GM18951 (cell line): ENCODE results near the gene FAM53A.

Experiments used
- POLR2A ChIP-seq: IDR thresholded peaks from 4 replicates; pipeline ENCODE4 v1.6.1; 2011; ENCODE audit warnings: mild to moderate bottlenecking; ENCODE audit not compliant: insufficient read length, insufficient read depth; ENCODE audit errors: extremely low read depth
- in situ Hi-C: fragments of 300-500 bp; cut with MboI; formaldehyde crosslinking; loops from one replicate; pipeline ENCODE4 v1.12.0; 2022; ENCODE audit warnings: low sequenced_read_pairs, mixed read lengths, inconsistent platforms; ENCODE audit not compliant: unreplicated experiment

The FAM53A gene

DNA sequence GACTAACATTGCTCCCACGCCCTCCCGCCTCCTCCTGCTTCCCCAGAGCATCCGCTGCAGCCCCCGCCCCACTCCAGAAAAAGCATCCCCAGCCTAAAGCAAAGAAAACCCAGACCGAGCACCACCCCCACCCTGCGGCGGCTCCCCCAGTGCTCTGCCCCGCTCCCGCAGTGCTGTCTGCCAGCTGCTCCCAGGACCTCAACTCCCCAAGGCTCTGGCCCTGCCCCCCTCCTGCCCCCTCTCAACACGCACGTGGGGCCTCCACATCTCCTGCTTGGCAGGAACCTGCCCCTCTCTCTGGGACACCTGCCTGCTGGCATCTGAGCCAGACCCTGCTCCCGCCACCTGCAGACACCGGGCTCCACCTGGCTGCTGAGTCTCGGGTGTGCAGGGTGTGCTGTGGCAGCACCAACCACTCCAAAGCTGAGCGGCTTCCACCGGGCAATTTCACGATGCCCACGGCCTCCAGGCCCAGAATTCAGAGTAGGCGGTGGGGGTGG is 79.4 kb downstream of the FAM53A start:
- TF ChIP-seq POLR2A = no peak
- in situ Hi-C loops = no loop called here

DNA sequence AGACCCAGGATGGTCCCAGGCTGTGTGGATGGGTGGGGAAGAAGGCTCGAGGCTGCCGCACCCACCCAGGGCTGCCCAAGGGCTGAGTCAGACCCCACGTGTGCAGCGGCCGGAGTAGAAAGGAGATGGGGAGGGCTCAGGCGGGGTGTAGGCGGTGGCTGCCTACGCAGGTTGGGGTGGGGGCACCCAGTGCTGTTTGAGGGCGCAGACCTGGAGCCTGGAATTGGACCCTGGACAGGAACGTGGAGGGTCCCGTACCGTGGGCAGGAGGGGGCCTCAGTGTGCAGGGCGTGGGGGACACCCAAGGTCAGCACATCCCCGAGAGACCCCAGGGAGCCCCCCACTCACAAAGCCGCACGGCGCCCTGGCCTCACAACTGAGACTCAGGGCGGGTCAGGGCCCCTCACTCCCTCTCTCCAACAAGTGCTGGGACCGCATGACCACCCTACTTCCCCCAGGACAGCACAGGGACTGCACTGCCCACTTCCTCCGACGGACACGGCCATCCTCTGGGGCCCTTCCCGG is 79.9 kb downstream of the FAM53A start:
- TF ChIP-seq POLR2A = no peak
- in situ Hi-C loops = no loop called here

DNA sequence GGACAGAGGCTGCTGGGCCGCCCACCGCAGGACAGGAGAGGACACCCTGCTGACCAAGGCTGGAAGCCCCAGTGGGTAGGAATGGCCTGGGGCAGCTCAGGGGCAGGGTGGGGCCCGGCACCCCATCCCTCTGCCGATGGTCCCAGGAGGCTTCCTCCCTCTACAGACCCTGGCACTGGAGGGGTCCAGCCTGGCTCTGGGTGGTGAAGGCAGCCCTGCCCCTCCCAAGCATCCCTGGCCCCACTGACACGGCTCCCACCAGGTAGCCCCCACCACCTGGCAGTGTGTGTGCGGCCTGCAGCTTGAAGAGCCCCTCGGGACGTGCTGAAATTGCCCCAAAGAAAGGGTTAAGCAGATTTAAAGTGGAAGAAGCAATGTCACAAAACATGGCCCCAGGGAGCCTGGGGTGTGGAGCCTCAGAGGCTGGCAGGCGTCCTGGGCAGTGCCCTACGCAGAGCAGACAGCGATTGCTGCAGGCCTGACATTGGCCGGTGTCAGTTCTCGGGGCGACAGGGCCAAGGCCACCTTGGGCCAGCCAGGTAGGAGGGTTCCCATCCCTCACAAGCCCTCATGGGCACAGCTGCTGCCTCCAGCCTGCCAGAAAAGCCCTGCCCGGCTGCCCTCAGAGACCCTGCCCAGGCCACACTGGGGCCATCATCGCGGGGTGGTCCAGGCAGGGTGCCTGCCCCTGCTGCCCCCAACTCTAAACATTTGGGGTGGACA is 80.5 kb downstream of the FAM53A start:
- in situ Hi-C loops = no loop called here
- no peak for TF ChIP-seq POLR2A

DNA sequence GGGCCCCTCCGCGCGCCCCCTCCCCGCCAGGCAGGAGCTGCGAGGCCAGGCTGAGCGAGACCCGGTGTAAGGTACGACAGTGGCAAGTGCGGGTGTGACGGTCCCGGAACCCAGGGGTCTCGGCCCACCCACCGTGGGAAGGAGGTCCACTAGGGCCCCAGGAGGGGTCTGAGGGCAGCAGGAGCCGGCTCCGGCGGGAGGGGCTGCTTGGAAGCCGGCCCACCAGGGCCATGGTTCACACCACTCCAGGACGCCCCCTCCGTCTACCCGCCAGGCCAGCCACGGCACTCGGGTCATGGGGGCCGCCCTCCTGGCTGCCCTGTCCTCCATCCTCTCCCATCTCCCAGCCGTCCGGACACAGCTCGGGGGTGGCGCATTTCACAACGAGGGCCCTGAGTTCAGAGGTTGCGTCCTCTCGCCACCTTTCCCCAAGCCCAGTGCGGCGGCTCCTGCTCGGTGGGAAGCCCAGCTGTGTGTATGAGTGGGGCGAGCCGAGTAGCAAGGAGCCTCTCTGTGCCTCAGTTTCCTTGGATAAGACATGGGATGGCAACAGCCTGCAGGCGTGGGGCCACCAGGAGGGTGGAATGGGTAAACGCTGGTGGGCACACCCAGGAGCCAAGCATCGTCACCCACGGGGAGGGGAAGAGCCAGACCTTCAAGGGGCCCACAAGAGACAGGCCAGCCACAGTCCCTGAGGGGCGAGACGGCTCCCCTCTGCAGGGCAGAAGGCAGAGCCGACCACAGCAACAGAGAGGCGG is 81.3 kb downstream of the FAM53A start:
- in situ Hi-C loops = no loop called here
- TF ChIP-seq POLR2A = no peak

DNA sequence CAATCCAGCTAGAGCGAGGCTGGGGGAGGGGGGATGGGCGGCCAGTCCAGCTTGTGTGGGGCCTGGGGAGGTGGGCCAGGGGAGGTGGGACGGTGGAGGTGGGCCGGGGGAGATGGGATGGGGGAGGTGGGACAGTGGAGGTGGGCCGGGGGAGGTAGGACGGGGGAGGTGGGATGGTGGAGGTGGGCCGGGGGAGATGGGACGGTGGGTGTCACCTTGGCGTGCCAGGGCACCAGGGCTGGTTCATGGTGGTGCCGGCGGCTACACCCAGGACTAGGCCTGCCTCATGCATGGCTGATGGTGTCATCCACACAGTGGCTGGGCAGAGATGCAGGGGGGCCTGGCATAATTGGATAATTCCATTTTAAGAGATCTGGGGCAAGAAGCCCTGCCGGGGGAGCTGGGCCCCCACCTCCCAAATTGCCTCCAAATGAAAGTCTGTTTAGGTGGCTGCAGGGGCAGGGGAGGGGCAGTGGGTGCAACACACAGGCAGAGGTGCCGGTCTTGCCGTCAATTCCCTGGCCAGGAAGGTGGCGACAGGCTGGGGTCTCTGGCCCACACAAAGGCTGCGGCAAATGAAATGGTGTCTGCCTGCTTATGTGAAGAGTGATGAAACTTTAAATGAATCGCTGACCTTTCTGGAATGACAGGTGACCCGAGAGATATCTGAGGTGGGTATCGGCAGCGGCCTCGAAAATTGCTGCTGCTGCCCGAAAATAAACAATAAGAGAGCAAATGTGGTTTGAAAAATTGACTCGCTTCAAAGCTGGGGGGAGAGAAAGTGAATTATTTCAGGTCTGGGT is 82.1 kb downstream of the FAM53A start:
- no peak for TF ChIP-seq POLR2A
- in situ Hi-C loops = no loop called here

DNA sequence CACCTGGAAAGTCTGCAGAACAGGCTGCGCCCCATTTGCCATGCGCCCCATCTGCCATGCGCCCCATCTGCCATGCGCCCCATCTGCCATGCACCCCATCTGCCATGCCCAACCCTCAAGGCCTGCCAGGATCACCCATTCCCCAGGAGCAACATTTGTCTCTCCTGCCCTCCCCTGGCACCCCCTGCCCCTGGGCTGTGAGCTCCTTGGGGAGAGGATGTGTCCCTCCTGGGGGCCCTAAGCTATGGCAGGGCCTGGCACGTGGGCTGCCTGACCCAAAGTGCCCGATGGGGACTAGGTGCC is 82.6 kb downstream of the FAM53A start:
- no peak for TF ChIP-seq POLR2A
- in situ Hi-C loops = no loop called here

DNA sequence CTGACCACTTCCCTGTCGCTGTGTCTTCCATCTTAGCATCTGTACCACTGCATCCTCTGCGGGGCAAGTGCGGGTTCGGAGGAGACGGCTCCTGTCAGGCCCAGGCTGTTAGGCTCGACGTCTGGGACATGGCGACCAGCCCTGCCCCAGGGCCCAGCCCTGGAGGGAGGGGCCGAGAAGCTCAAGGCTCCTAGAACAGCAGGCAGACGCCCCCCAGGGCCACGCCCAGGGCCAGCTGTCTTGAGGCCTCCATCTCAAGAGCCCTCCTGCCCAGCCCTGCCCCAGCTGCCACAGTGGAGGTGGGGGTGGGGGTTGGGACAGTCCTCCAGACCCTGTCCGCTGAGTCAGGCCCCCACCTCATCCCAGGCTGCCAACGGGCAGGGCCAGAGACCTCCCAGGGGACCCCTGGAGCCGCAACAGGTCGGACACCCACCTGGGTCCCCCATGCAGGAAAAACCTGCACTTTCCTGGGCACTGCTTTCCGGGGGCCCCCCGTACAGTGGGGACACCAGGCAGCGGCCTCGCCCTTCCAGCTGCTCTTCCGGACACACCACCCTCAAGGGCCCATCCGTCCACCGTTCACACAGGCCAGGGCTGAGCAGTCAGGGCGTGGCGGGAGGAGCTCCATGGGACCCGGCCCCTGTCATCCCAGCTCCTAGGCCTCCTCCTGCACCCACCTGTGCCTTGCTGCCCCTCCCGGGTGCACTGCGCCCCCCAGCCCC is 83.1 kb downstream of the FAM53A start:
- TF ChIP-seq POLR2A = no peak
- in situ Hi-C loops = no loop called here

DNA sequence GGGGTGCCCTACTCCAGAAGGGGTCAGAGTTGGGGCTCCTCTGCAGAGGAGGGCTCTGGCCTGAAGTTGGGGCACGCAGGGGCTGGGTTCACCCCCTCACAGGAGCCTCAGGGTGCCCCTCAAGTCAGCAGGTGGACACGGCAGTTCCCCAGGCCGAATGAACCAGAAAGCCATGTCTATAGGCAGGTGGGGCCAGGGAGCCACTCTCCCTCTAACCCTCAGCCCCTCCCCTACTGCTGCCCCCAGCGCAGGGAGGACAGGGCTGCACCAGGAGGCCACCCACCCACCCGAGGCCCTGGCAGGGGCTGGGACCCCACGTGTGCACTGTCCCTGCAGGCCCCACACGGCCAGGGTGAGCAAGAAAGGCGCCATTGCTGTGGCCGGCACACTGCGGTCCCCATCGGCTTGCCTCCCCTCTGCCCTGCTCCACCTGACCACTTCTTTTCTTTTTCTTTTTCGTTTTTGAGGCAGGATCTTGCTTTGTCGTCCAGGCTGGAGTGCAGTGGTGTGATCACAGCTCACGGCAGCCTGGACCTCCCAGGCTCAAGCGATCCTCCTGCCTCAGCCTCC is 83.8 kb downstream of the FAM53A start:
- TF ChIP-seq POLR2A = no peak
- in situ Hi-C loops = no loop called here

DNA sequence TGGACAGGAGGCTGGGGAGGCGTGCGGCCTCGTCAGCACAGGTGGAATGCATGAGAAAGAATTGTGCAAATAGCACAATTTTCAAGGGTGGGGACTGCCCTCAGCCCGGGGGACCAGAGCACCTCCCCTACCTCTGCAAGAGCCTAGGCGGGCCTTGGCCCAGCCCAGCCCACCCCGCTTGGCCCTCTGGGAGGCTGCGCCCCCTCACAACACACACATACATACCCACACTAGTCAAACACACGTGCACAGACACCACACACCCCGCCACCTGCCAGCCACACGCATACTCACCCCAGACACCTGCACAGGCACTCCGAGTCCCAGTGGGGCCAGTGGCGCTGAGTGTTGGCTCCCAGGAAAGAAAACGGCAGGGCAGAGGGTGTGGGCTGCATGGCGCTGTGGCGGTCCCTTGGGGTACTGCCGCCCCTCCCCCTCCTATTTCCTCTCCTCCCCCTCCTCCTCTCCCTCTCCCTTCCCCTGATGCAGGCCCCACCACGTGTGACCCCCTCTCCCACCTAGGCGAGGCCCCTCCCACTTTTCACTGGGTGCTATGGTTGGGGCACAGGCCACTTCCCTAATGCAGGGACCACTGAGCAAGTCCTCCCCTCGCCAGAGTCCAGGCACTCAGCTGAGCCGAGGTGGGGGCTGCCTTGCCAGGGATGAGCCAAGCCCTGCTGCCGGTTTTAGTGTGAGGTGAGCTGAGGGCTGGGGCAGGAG is 84.5 kb downstream of the FAM53A start:
- TF ChIP-seq POLR2A = no peak
- in situ Hi-C loops = no loop called here

DNA sequence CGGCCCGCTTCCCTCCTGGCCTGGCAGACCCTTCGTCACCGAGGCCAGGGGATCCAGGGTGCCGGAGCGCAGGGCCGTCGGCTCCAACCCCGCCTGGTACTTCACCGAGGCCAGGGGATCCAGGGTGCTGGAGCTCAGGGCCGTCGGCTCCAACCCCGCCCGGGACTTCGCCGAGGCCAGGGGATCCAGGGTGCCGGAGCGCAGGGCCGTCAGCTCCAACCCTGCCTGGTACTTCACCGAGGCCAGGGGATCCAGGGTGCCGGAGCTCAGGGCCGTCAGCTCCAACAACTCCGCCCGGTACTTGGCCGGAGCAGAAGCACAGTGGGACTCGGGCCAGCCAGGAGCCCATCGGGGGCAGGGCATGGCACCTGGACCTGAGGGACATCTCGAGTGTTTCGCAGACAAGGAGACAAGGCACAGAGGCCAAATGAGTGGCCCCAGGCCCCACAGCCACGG is 85.1 kb downstream of the FAM53A start:
- no peak for TF ChIP-seq POLR2A
- in situ Hi-C loops = no loop called here

DNA sequence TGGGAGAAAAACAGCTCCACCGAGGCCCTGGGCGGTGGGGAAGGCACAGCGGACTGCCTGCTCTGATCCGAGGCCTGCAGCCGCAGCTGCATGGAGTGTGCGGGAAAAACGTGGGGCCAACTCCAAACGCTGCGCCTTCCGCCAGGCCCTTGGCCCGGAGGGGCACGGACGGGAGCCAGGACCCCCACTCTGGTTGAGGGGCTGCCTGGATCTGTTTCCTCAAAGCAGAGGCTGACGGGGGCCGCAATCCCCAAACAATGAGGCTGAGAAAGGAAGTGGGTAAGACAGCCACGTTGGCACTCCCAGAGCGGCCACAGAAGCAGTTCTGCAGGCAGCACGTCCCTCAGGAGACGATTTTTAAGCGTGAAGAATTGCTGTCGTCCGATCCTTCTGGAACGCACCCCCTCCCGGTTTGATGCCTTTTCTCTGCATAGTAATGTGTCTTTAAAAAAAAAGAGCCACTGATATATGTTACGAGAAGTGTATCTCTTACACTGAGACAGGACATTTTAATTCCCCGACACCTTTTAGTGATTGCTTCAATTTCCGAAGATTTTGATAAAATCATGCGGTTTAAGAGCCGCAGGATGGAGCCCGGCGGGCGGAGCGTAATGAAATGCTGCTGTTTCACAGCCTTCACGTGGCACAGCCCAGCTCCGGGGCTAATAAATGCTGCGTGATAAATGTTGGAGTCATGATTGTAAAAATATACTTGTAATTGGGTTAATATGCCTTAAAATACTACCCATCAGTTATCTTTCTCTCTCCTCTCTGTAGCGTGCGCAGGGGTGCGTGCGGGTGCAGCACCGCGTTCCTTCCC is 85.7 kb downstream of the FAM53A start:
- no peak for TF ChIP-seq POLR2A
- in situ Hi-C loops = no loop called here
